Sigmoid colon (tissue), 6 donors: Measurements from ENCODE around the gene SORL1-AS1.
"Not testable (repeated sequence)": the region's sequence is repeated elsewhere in the genome, so short reads cannot be mapped to it uniquely, and the experiment has no call there.

Experiments
- DNase-seq: peaks from one replicate; pipeline ENCODE4 v3.0.0-alpha.2; 2019
- H3K27ac ChIP-seq, 4 donors: fragments of 200-600 bp; sonication (generic); one replicate each; pipeline ENCODE4 v1.5.1; 2016 to 2019; ENCODE audit warnings: mild to moderate bottlenecking in 1 of 4
- H3K27me3 ChIP-seq, 3 donors: fragments of 200-600 bp; sonication (generic); one replicate each; pipeline ENCODE4 v1.5.1; 2019; ENCODE audit warnings: mild to moderate bottlenecking in 1 of 3
- H3K36me3 ChIP-seq, 4 donors: fragments of 200-600 bp; sonication (generic); one replicate each; pipeline ENCODE4 v1.5.1; 2016 to 2019
- H3K4me1 ChIP-seq, 4 donors: fragments of 200-600 bp; sonication (generic); one replicate each; pipeline ENCODE4 v1.5.1; 2017 to 2019
- H3K4me3 ChIP-seq, 4 donors: fragments of 200-600 bp; sonication (generic); one replicate each; pipeline ENCODE4 v1.5.1; 2017 to 2019; ENCODE audit warnings: mild to moderate bottlenecking in 2 of 4, moderate library complexity in 1 of 4
- H3K9me3 ChIP-seq, 4 donors: fragments of 200-600 bp in 3 of 4; sonication (generic) in 3 of 4; one replicate each; pipeline versions ENCODE4 v1.5.1 to v1.6.1; 2013 to 2019
- CTCF ChIP-seq, 4 experiments: fragments of 450-650 bp in 3 of 4; fragments of 200-600 bp in 1 of 4; IDR thresholded peaks; one replicate each; pipeline ENCODE4 v1.5.1; 2016 to 2019; ENCODE audit warnings: antibody characterized with exemption in 4 of 4, mild to moderate bottlenecking in 3 of 4, moderate library complexity in 2 of 4
- EP300 ChIP-seq, 4 donors: sonication (generic); formaldehyde crosslinking; IDR thresholded peaks; one replicate each; pipeline ENCODE4 v1.6.1; 2017; ENCODE audit warnings: antibody characterized with exemption in 4 of 4
- POLR2A ChIP-seq, 2 donors: fragments of 450-650 bp; IDR thresholded peaks; one replicate each; pipeline ENCODE4 v1.6.1; 2016; ENCODE audit warnings: antibody characterized with exemption in 2 of 2, mild to moderate bottlenecking in 2 of 2, moderate library complexity in 2 of 2
- POLR2AphosphoS5 ChIP-seq, 4 donors: sonication (generic); formaldehyde crosslinking; IDR thresholded peaks; one replicate each; pipeline ENCODE4 v1.6.1; 2017; ENCODE audit warnings: antibody characterized with exemption in 4 of 4
- WGBS, 2 donors: extraction: QIAGEN DNeasy Blood & Tissue Kit; methylation state at CpG; one replicate each; pipeline ENCODE4 v1.1.7; 2013; 5-methylcytosine and 5-hydroxymethylcytosine counted together
- intact Hi-C: fragments of 100-400 bp; cut with DNase I; formaldehyde crosslinking; loops from one replicate; pipeline ENCODE4 v1.15.1; 2023
- donor health status: healthy with polysubstance abuse.
- donor health status: healthy.

The SORL1-AS1 gene

GRCh38 chr11:121482231-121483129, 29.7 kb upstream of the SORL1-AS1 start:
- Histone ChIP-seq H3K36me3 (no peaks in the 10 kb centered on the region), H3K27ac (no peak overlapping the region)
- WGBS, 2 donors = 62 to 85% methylated on average over 9 of the region's 9 CpGs

GRCh38 chr11:121481484-121482230, 28.9 kb upstream of the SORL1-AS1 start:
- H3K9me3 ChIP-seq, DNase-seq, H3K4me1 ChIP-seq, intact Hi-C loops, H3K27ac ChIP-seq, H3K27me3 ChIP-seq, H3K4me3 ChIP-seq, H3K36me3 ChIP-seq: not testable (repeated sequence)
- WGBS, 2 donors = 46 to 89% methylated on average over 2 of the region's 2 CpGs

More at GRCh38 chr11:121482231-121483129, 29.7 kb upstream of the SORL1-AS1 start:
- Histone ChIP-seq H3K4me1 (peaks cover 0 to 3% (median 0%) of the 10 kb centered on the region in 4 donors), H3K9me3 (no peaks in the 10 kb centered on the region), H3K27me3 (no peaks in the 10 kb centered on the region), H3K4me3 (no peak overlapping the region)
- DNase-seq = no peak
- no peak for TF ChIP-seq EP300 (IDR thresholded peaks at IDR 0.05)
- no peak for TF ChIP-seq POLR2AphosphoS5 (IDR thresholded peaks at IDR 0.05)
- no peak for TF ChIP-seq CTCF (IDR thresholded peaks at IDR 0.05)
- TF ChIP-seq POLR2A (IDR thresholded peaks at IDR 0.05) = no peak
- intact Hi-C loops = no loop called here

GRCh38 chr11:121479698-121480238, 27.0 kb upstream of the SORL1-AS1 start:
- intact Hi-C loops = no loop called here
- Histone ChIP-seq H3K27me3 (no peaks in the 10 kb centered on the region), H3K36me3 (no peaks in the 10 kb centered on the region), H3K27ac (no peak overlapping the region), H3K9me3 (no peaks in the 10 kb centered on the region), H3K4me3 (no peak overlapping the region), H3K4me1 (peaks cover 0 to 13% (median 5%) of the 10 kb centered on the region in 4 donors)
- TF ChIP-seq POLR2AphosphoS5 (IDR thresholded peaks at IDR 0.05) (no peak), POLR2A (IDR thresholded peaks at IDR 0.05) (no peak), CTCF (IDR thresholded peaks at IDR 0.05) (no peak), EP300 (IDR thresholded peaks at IDR 0.05) (no peak)
- WGBS, 2 donors = 90 to 95% methylated on average over 7 of the region's 7 CpGs
- no peak for DNase-seq

GRCh38 chr11:121478895-121479697, 26.3 kb upstream of the SORL1-AS1 start:
- no peaks in the 10 kb centered on the region for H3K9me3 ChIP-seq
- TF ChIP-seq CTCF (IDR thresholded peaks at IDR 0.05) (no peak), POLR2AphosphoS5 (IDR thresholded peaks at IDR 0.05) (no peak), POLR2A (IDR thresholded peaks at IDR 0.05) (no peak), EP300 (IDR thresholded peaks at IDR 0.05) (no peak)
- 72 to 90% methylated on average over 25 of the region's 25 CpGs for WGBS, 2 donors
- intact Hi-C loops = no loop called here
- no peaks in the 10 kb centered on the region for H3K36me3 ChIP-seq
- H3K27me3 ChIP-seq = no peaks in the 10 kb centered on the region
- H3K27ac ChIP-seq = no peak overlapping the region
- no peak for DNase-seq
- peaks cover 0 to 13% (median 5%) of the 10 kb centered on the region in 4 donors for H3K4me1 ChIP-seq
- no peak overlapping the region for H3K4me3 ChIP-seq
